ENCODE results near the gene KCNQ4.

DNA sequence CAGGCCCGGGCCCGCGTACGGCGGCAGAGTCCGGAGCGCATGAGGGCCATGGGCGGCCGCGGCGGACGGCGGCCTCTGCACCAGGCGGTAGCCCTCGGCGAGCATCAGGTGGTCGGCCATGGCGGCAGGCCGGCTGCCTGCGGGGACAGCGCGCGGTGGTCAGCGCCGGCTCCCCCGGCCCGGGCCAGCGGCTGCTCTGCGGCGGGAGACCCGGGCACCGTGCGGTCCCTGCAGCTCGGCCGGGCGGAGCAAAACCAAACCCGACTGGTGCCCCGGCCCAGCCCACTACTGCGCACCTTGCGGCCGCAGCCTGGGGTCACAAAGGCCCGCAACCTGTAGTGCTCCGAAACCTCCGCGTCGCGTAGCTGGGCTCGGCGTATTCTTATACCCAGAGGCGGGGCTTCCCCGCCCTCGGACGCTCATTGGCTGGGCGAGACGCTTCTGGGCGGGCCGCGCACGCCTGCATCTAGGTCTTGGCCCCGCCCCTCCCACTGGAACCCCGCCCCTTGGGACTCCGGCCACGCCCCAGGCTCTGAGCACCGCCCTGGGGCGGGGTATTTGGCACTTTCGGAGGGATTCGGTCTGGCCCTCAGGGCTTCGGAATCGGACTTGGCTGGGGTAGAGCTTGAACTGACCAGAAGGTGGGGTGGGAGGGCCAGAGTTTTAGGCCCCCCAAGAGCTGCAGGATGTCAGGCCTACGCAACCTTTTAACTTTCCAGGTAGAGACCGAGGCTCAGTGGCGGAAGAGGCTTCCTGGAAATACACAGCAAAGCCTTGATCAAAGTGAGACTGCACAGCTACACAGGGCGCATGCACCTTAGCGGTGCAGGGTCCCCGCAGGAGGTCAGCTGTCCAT is 78.6 kb downstream of the KCNQ4 start, which contains the start of gene CITED4:
- TF ChIP-seq ZNF565 (CRISPR knock-in tag; conservative IDR thresholded peaks at IDR 0.05; ENCODE audit: low read depth) (no peak), ZC3H10 (CRISPR knock-in tag; IDR thresholded peaks at IDR 0.05) (no peak)
